ENCODE data around the gene TRMT61B.

Gene TRMT61B

GRCh38 chr2:28824870-28825269, 45.2 kb downstream of the TRMT61B start:
- Histone ChIP-seq H3K9ac (ENCODE audit: low read length) (no peak overlapping the region), H3K27ac (ENCODE audit: low read length, poor library complexity, severe bottlenecking) (no peak overlapping the region), H2AK5ac (ENCODE audit: low read length, severe bottlenecking) (no peak overlapping the region), H3K4me2 (ENCODE audit: low read length, poor library complexity, severe bottlenecking) (no peak overlapping the region), H3K4ac (ENCODE audit: low read depth in 1 of 2, low read length in 2 of 2) (no peak overlapping the region), H2BK15ac (ENCODE audit: low read depth, poor library complexity, severe bottlenecking) (no peak overlapping the region), H3K27me3 (ENCODE audit: control insufficient read depth in 1 of 2, insufficient read depth in 1 of 2, low read length in 2 of 2) (no peaks in the 10 kb centered on the region), H3K9me3 (ENCODE audit: control insufficient read depth, low read length) (no peaks in the 10 kb centered on the region), H3K18ac (ENCODE audit: low read depth in 1 of 2, low read length in 2 of 2) (no peak overlapping the region), H3K23ac (ENCODE audit: low read length in 2 of 2) (no peak overlapping the region), H3K4me3 (ENCODE audit: insufficient read depth in 1 of 2, low read depth in 1 of 2, low read length in 2 of 2) (no peak overlapping the region), H4K91ac (ENCODE audit: low read length) (no peak overlapping the region), H4K8ac (ENCODE audit: low read length) (no peak overlapping the region), H2BK12ac (ENCODE audit: low read length in 2 of 2) (no peak overlapping the region), H3K79me1 (replicated peaks; ENCODE audit: low read length, poor library complexity, severe bottlenecking) (no peaks in the 10 kb centered on the region), H2BK120ac (ENCODE audit: low read depth, low read length) (no peak overlapping the region), H3K4me1 (ENCODE audit: control insufficient read depth, insufficient read depth, low read depth, low read length) (no peaks in the 10 kb centered on the region), H3K36me3 (ENCODE audit: control insufficient read depth in 1 of 2, insufficient read depth in 2 of 2, low read depth in 1 of 2, low read length in 2 of 2) (no peaks in the 10 kb centered on the region), H2BK5ac (ENCODE audit: low read depth, low read length, poor library complexity, severe bottlenecking) (no peak overlapping the region), H2AFZ (ENCODE audit: low read depth, low read length) (no peak overlapping the region), H3K14ac (ENCODE audit: low read length in 2 of 2) (no peak overlapping the region)
- no peak for DNase-seq

- H4K8ac ChIP-seq (ENCODE audit: low read length), result no peak overlapping the region
- WGBS, result 93% methylated on average over 2 of the region's 2 CpGs
- no peaks in the 10 kb centered on the region for H3K4me1 ChIP-seq (ENCODE audit: control insufficient read depth, insufficient read depth, low read depth, low read length)
- no peak overlapping the region for H3K23ac ChIP-seq (ENCODE audit: low read length in 2 of 2)
- H2AFZ ChIP-seq (ENCODE audit: low read depth, low read length), result no peak overlapping the region
- H3K79me1 ChIP-seq (replicated peaks; ENCODE audit: low read length, poor library complexity, severe bottlenecking), result no peaks in the 10 kb centered on the region
- no peak overlapping the region for H3K27ac ChIP-seq (ENCODE audit: low read length, poor library complexity, severe bottlenecking)
- H4K91ac ChIP-seq (ENCODE audit: low read length), result no peak overlapping the region
- no peaks in the 10 kb centered on the region for H3K9me3 ChIP-seq (ENCODE audit: control insufficient read depth, low read length)
- H3K9ac ChIP-seq (ENCODE audit: low read length), result no peak overlapping the region
- H3K36me3 ChIP-seq (ENCODE audit: control insufficient read depth in 1 of 2, insufficient read depth in 2 of 2, low read depth in 1 of 2, low read length in 2 of 2), result no peaks in the 10 kb centered on the region
- no peak overlapping the region for H2BK12ac ChIP-seq (ENCODE audit: low read length in 2 of 2)
- no peak overlapping the region for H3K18ac ChIP-seq (ENCODE audit: low read depth in 1 of 2, low read length in 2 of 2)
- no peak overlapping the region for H3K4me2 ChIP-seq (ENCODE audit: low read length, poor library complexity, severe bottlenecking)
- H3K14ac ChIP-seq (ENCODE audit: low read length in 2 of 2), result no peak overlapping the region
- no peak overlapping the region for H2BK120ac ChIP-seq (ENCODE audit: low read depth, low read length)
- H3K4me3 ChIP-seq (ENCODE audit: insufficient read depth in 1 of 2, low read depth in 1 of 2, low read length in 2 of 2), result no peak overlapping the region
- no peak overlapping the region for H2BK15ac ChIP-seq (ENCODE audit: low read depth, poor library complexity, severe bottlenecking)
- H2AK5ac ChIP-seq (ENCODE audit: low read length, severe bottlenecking), result no peak overlapping the region
- no peak for DNase-seq
- no peaks in the 10 kb centered on the region for H3K27me3 ChIP-seq (ENCODE audit: control insufficient read depth in 1 of 2, insufficient read depth in 1 of 2, low read length in 2 of 2)
- H2BK5ac ChIP-seq (ENCODE audit: low read depth, low read length, poor library complexity, severe bottlenecking), result no peak overlapping the region
- H3K4ac ChIP-seq (ENCODE audit: low read depth in 1 of 2, low read length in 2 of 2), result no peak overlapping the region
Observed at GRCh38 chr2:28824207-28824606, 45.9 kb downstream of the TRMT61B start.

- H3K27me3 ChIP-seq (ENCODE audit: control insufficient read depth in 1 of 2, insufficient read depth in 1 of 2, low read length in 2 of 2), result no peaks in the 10 kb centered on the region
Observed at GRCh38 chr2:28822036-28822435, 48.1 kb downstream of the TRMT61B start.

GRCh38 chr2:28821295-28821958, 48.7 kb downstream of the TRMT61B start:
- WGBS, result 2% methylated on average over 7 of the region's 8 CpGs
- H3K27me3 ChIP-seq (ENCODE audit: control insufficient read depth in 1 of 2, insufficient read depth in 1 of 2, low read length in 2 of 2), result no peaks in the 10 kb centered on the region

More at GRCh38 chr2:28822036-28822435, 48.1 kb downstream of the TRMT61B start:
- H4K91ac ChIP-seq (ENCODE audit: low read length), result no peak overlapping the region
- H3K9me3 ChIP-seq (ENCODE audit: control insufficient read depth, low read length), result no peaks in the 10 kb centered on the region
- no peak overlapping the region for H2BK120ac ChIP-seq (ENCODE audit: low read depth, low read length)
- no peak for DNase-seq
- no peak overlapping the region for H3K23ac ChIP-seq (ENCODE audit: low read length in 2 of 2)
- H3K14ac ChIP-seq (ENCODE audit: low read length in 2 of 2), result no peak overlapping the region
- H3K79me1 ChIP-seq (replicated peaks; ENCODE audit: low read length, poor library complexity, severe bottlenecking), result no peaks in the 10 kb centered on the region
- no peak overlapping the region for H3K9ac ChIP-seq (ENCODE audit: low read length)
- H2BK12ac ChIP-seq (ENCODE audit: low read length in 2 of 2), result no peak overlapping the region
- H3K4me2 ChIP-seq (ENCODE audit: low read length, poor library complexity, severe bottlenecking), result no peak overlapping the region
- no peak overlapping the region for H3K27ac ChIP-seq (ENCODE audit: low read length, poor library complexity, severe bottlenecking)
- no peak overlapping the region for H2BK15ac ChIP-seq (ENCODE audit: low read depth, poor library complexity, severe bottlenecking)
- H3K4me1 ChIP-seq (ENCODE audit: control insufficient read depth, insufficient read depth, low read depth, low read length), result no peaks in the 10 kb centered on the region
- no peak overlapping the region for H3K18ac ChIP-seq (ENCODE audit: low read depth in 1 of 2, low read length in 2 of 2)
- no peak overlapping the region for H3K4me3 ChIP-seq (ENCODE audit: insufficient read depth in 1 of 2, low read depth in 1 of 2, low read length in 2 of 2)
- no peaks in the 10 kb centered on the region for H3K36me3 ChIP-seq (ENCODE audit: control insufficient read depth in 1 of 2, insufficient read depth in 2 of 2, low read depth in 1 of 2, low read length in 2 of 2)
- no peak overlapping the region for H2AFZ ChIP-seq (ENCODE audit: low read depth, low read length)
- no peak overlapping the region for H2BK5ac ChIP-seq (ENCODE audit: low read depth, low read length, poor library complexity, severe bottlenecking)
- H3K4ac ChIP-seq (ENCODE audit: low read depth in 1 of 2, low read length in 2 of 2), result no peak overlapping the region
- no peak overlapping the region for H2AK5ac ChIP-seq (ENCODE audit: low read length, severe bottlenecking)
- no peak overlapping the region for H4K8ac ChIP-seq (ENCODE audit: low read length)

More at GRCh38 chr2:28821295-28821958, 48.7 kb downstream of the TRMT61B start:
- H3K4me3 ChIP-seq (ENCODE audit: insufficient read depth in 1 of 2, low read depth in 1 of 2, low read length in 2 of 2), result no peak overlapping the region
- no peaks in the 10 kb centered on the region for H3K9me3 ChIP-seq (ENCODE audit: control insufficient read depth, low read length)
- no peaks in the 10 kb centered on the region for H3K79me1 ChIP-seq (replicated peaks; ENCODE audit: low read length, poor library complexity, severe bottlenecking)
- H3K14ac ChIP-seq (ENCODE audit: low read length in 2 of 2), result no peak overlapping the region
- no peak overlapping the region for H3K4me2 ChIP-seq (ENCODE audit: low read length, poor library complexity, severe bottlenecking)
- DNase-seq, result peak; percentile 67
- H2BK12ac ChIP-seq (ENCODE audit: low read length in 2 of 2), result no peak overlapping the region
- no peak overlapping the region for H2AFZ ChIP-seq (ENCODE audit: low read depth, low read length)
- no peak overlapping the region for H3K4ac ChIP-seq (ENCODE audit: low read depth in 1 of 2, low read length in 2 of 2)
- no peak overlapping the region for H2BK120ac ChIP-seq (ENCODE audit: low read depth, low read length)
- no peaks in the 10 kb centered on the region for H3K36me3 ChIP-seq (ENCODE audit: control insufficient read depth in 1 of 2, insufficient read depth in 2 of 2, low read depth in 1 of 2, low read length in 2 of 2)
- H4K8ac ChIP-seq (ENCODE audit: low read length), result no peak overlapping the region
- H2AK5ac ChIP-seq (ENCODE audit: low read length, severe bottlenecking), result no peak overlapping the region
- H3K23ac ChIP-seq (ENCODE audit: low read length in 2 of 2), result no peak overlapping the region
- H3K18ac ChIP-seq (ENCODE audit: low read depth in 1 of 2, low read length in 2 of 2), result no peak overlapping the region
- H3K4me1 ChIP-seq (ENCODE audit: control insufficient read depth, insufficient read depth, low read depth, low read length), result no peaks in the 10 kb centered on the region
- peak overlapping the region; percentile 45 for H3K9ac ChIP-seq (ENCODE audit: low read length)
- H3K27ac ChIP-seq (ENCODE audit: low read length, poor library complexity, severe bottlenecking), result no peak overlapping the region
- H2BK5ac ChIP-seq (ENCODE audit: low read depth, low read length, poor library complexity, severe bottlenecking), result no peak overlapping the region
- H2BK15ac ChIP-seq (ENCODE audit: low read depth, poor library complexity, severe bottlenecking), result no peak overlapping the region
- H4K91ac ChIP-seq (ENCODE audit: low read length), result no peak overlapping the region

Data from mesenchymal stem cell (in vitro differentiated cells and primary cell).